H1 (cell line): ENCODE measurements around the gene FAM53B. TPM values are rescaled to one million over a fixed set of nuclear protein-coding genes. Genes with fewer than 3 reads are reported as not detected.

Experiments
- CTCF ChIA-PET: fragments of 300-600 bp; sonication (Branson Sonifier 250); formaldehyde crosslinking; loops from one replicate; lab custom pipeline; 2021; ENCODE audit not compliant: partially characterized antibody; lab: Charles Lee
- POLR2A ChIA-PET: fragments of 300-600 bp; sonication (Branson Sonifier 250); formaldehyde crosslinking; loops from one replicate; lab custom pipeline; 2021; ENCODE audit warnings: inconsistent platforms; ENCODE audit not compliant: partially characterized antibody; lab: Charles Lee
- DNase-seq, 2 experiments: peaks; one replicate each; pipeline versions ENCODE4 v3.0.0 to v3.0.0-alpha.2; 2010 to 2022; ENCODE audit warnings: low spot score in 2 of 2, low read depth in 1 of 2, mixed read lengths in 1 of 2
- FAIRE-seq: peaks from 2 replicates; lab custom pipeline; 2011; peaks lifted over from hg19 to GRCh38; lab: Jason Lieb, UNC
- H2AFZ ChIP-seq: 2 replicates; pipeline ENCODE4 v1.8.1; 2012; ENCODE audit warnings: low read length, inconsistent platforms
- H2AK5ac ChIP-seq: 2 replicates; pipeline ENCODE4 v1.6.1; 2013; ENCODE audit warnings: low read depth, low read length
- H2BK120ac ChIP-seq: replicated peaks from 2 replicates; pipeline ENCODE3; 2013; ENCODE audit warnings: low read depth, low read length, inconsistent platforms
- H2BK12ac ChIP-seq: 2 replicates; pipeline ENCODE4 v1.6.1; 2013; ENCODE audit warnings: low read depth, low read length
- H2BK15ac ChIP-seq: 2 replicates; pipeline ENCODE4 v1.6.1; 2013; ENCODE audit warnings: low read length
- H2BK20ac ChIP-seq: 2 replicates; pipeline ENCODE4 v1.6.1; 2013; ENCODE audit warnings: low read length
- H2BK5ac ChIP-seq: 2 replicates; pipeline ENCODE4 v1.6.1; 2013; ENCODE audit warnings: low read depth, low read length
- H3K14ac ChIP-seq: 2 replicates; pipeline ENCODE4 v1.6.1; 2013; ENCODE audit warnings: inconsistent platforms; ENCODE audit not compliant: insufficient read length
- H3K18ac ChIP-seq: 2 replicates; pipeline ENCODE4 v1.6.1; 2013; ENCODE audit warnings: low read length; ENCODE audit errors: extremely low read depth
- H3K23ac ChIP-seq: 2 replicates; pipeline ENCODE4 v1.6.1; 2013; ENCODE audit warnings: inconsistent platforms; ENCODE audit not compliant: insufficient read length
- H3K23me2 ChIP-seq: 2 replicates; pipeline ENCODE4 v1.6.1; 2013; ENCODE audit warnings: low read depth, low read length
- H3K27ac ChIP-seq: 2 replicates; pipeline ENCODE4 v1.6.1; 2011; ENCODE audit warnings: low read depth, low read length, inconsistent platforms
- H3K27me3 ChIP-seq, 4 experiments: replicated peaks in 1 of 4; 1 replicate in 1 of 4; 2 replicates in 3 of 4; pipeline versions ENCODE4 v1.6.1 to v1.8.1; 2011 to 2013; ENCODE audit warnings: low read length in 3 of 4, mild to moderate bottlenecking in 3 of 4, inconsistent platforms in 2 of 4, mixed read lengths in 2 of 4, moderate library complexity in 1 of 4; ENCODE audit not compliant: control insufficient read depth in 3 of 4, insufficient read depth in 3 of 4; ENCODE audit errors: extremely low read depth in 1 of 4
- H3K36me3 ChIP-seq, 4 experiments: 2 replicates each; pipeline versions ENCODE4 v1.6.1 to v1.8.1; 2011 to 2013; ENCODE audit warnings: mild to moderate bottlenecking in 4 of 4, low read length in 3 of 4, moderate library complexity in 2 of 4, control low read depth in 1 of 4, inconsistent platforms in 1 of 4; ENCODE audit not compliant: insufficient read depth in 4 of 4, control insufficient read depth in 2 of 4
- H3K4ac ChIP-seq: replicated peaks from 2 replicates; pipeline ENCODE3; 2013; ENCODE audit warnings: low read length, low read depth, mixed read lengths, inconsistent platforms; ENCODE audit not compliant: insufficient read length
- H3K4me1 ChIP-seq, 4 experiments: replicated peaks in 1 of 4; 1 replicate in 1 of 4; 2 replicates in 3 of 4; pipeline versions ENCODE4 v1.6.1 to v1.8.1; 2011 to 2013; ENCODE audit warnings: low read length in 3 of 4, inconsistent platforms in 2 of 4, mixed read lengths in 1 of 4; ENCODE audit not compliant: insufficient read depth in 4 of 4, control insufficient read depth in 3 of 4
- H3K4me2 ChIP-seq, 2 experiments: 2 replicates each; pipeline versions ENCODE4 v1.6.1 to v1.8.1; 2011 to 2013; ENCODE audit warnings: low read depth in 2 of 2, low read length in 2 of 2, control low read depth in 1 of 2, inconsistent platforms in 1 of 2, mild to moderate bottlenecking in 1 of 2; ENCODE audit not compliant: insufficient read depth in 1 of 2
- H3K4me3 ChIP-seq, 4 experiments: fragments of 200-600, 300-600 bp in 1 of 4; sonication (generic), shearing (Covaris generic), sonication (Bioruptor Twin) in 1 of 4; 2 replicates each; pipeline versions ENCODE4 v1.5.1 to v1.8.1; 2011 to 2016; ENCODE audit warnings: low read length in 4 of 4, low read depth in 3 of 4, control low read depth in 2 of 4, inconsistent platforms in 2 of 4, mild to moderate bottlenecking in 2 of 4, mixed read lengths in 1 of 4, moderate library complexity in 1 of 4; ENCODE audit not compliant: insufficient read depth in 2 of 4; ENCODE audit errors: extremely low read depth in 1 of 4
- H3K56ac ChIP-seq: replicated peaks from 2 replicates; pipeline ENCODE3; 2013; ENCODE audit warnings: low read depth, mild to moderate bottlenecking, mixed read lengths, low read length, inconsistent platforms; ENCODE audit not compliant: insufficient read length
- H3K79me1 ChIP-seq: 2 replicates; pipeline ENCODE4 v1.6.1; 2013; ENCODE audit warnings: low read depth, low read length, control low read depth
- H3K79me2 ChIP-seq, 2 experiments: 2 replicates each; pipeline versions ENCODE4 v1.6.1 to v1.8.1; 2012 to 2013; ENCODE audit warnings: low read length in 2 of 2, mild to moderate bottlenecking in 2 of 2, inconsistent platforms in 1 of 2; ENCODE audit not compliant: insufficient read depth in 2 of 2, control insufficient read depth in 1 of 2
- H3K9ac ChIP-seq, 4 experiments: replicated peaks in 1 of 4; 1 replicate in 1 of 4; 2 replicates in 3 of 4; pipeline versions ENCODE4 v1.6.1 to v1.8.1; 2011 to 2013; ENCODE audit warnings: low read depth in 3 of 4, low read length in 3 of 4, control low read depth in 2 of 4, mild to moderate bottlenecking in 2 of 4, moderate library complexity in 2 of 4, inconsistent platforms in 1 of 4; ENCODE audit errors: extremely low read depth in 1 of 4
- H3K9me3 ChIP-seq, 2 experiments: 2 replicates each; pipeline versions ENCODE4 v1.6.1 to v1.8.1; 2012 to 2013; ENCODE audit warnings: mild to moderate bottlenecking in 2 of 2, moderate library complexity in 2 of 2, control low read depth in 1 of 2, inconsistent platforms in 1 of 2, low read depth in 1 of 2, low read length in 1 of 2, mixed read lengths in 1 of 2; ENCODE audit not compliant: insufficient read depth in 2 of 2
- H4K20me1 ChIP-seq, 2 experiments: replicated peaks in 1 of 2; 2 replicates each; pipeline versions ENCODE3 to v1.8.1; 2011 to 2013; ENCODE audit warnings: inconsistent platforms in 2 of 2, low read length in 2 of 2, mild to moderate bottlenecking in 1 of 2; ENCODE audit not compliant: insufficient read depth in 2 of 2, control insufficient read depth in 1 of 2
- H4K5ac ChIP-seq: 2 replicates; pipeline ENCODE4 v1.6.1; 2013; ENCODE audit warnings: low read length, low read depth, mixed read lengths, inconsistent platforms; ENCODE audit not compliant: insufficient read length
- H4K8ac ChIP-seq: 2 replicates; pipeline ENCODE4 v1.8.0; 2013; ENCODE audit warnings: mild to moderate bottlenecking, moderate library complexity, low read length, inconsistent platforms; ENCODE audit not compliant: insufficient read depth; ENCODE audit errors: extremely low read depth
- H4K91ac ChIP-seq: replicated peaks from 2 replicates; pipeline ENCODE3; 2013; ENCODE audit warnings: low read length, mixed read lengths, inconsistent platforms; ENCODE audit not compliant: insufficient read length
- HDAC6 ChIP-seq: IDR thresholded peaks from one replicate; pipeline ENCODE4 v1.7.1; 2012; ENCODE audit warnings: low read depth, mild to moderate bottlenecking, inconsistent platforms, low read length, moderate library complexity
- KDM1A ChIP-seq: fragments of 200-600, 300-600 bp; sonication (generic); IDR thresholded peaks from 2 replicates; pipeline ENCODE4 v1.7.1; 2016; ENCODE audit warnings: mild to moderate bottlenecking, low read length, borderline replicate concordance
- NANOG ChIP-seq: IDR thresholded peaks from 2 replicates; pipeline ENCODE4 v1.6.1; 2011; ENCODE audit warnings: low read length, low read depth, mild to moderate bottlenecking, inconsistent platforms; ENCODE audit not compliant: insufficient read depth, poor library complexity, severe bottlenecking
- SP4 ChIP-seq: IDR thresholded peaks from 2 replicates; pipeline ENCODE4 v1.6.1; 2012; ENCODE audit warnings: low read length, inconsistent platforms
- TAF1 ChIP-seq: IDR thresholded peaks from 2 replicates; pipeline ENCODE4 v1.6.1; 2011; ENCODE audit warnings: mild to moderate bottlenecking, low read depth, low read length
- ZNF274 ChIP-seq: IDR thresholded peaks from 2 replicates; pipeline ENCODE4 v1.7.0; 2012; ENCODE audit warnings: low read length, borderline replicate concordance; ENCODE audit errors: extremely low read depth
- WGBS, 2 experiments: shearing (Covaris generic) in 1 of 2; methylation state at CpG; one replicate each; pipeline versions ENCODE4 v1.1.6 to v1.1.7; 2013 to 2015; ENCODE audit warnings: low lambda C conversion rate in 2 of 2, mixed read lengths in 2 of 2, inconsistent platforms in 1 of 2, low coverage in 1 of 2, missing lambda C conversion rate in 1 of 2; ENCODE audit not compliant: insufficient replicate concordance in 2 of 2, insufficient coverage in 1 of 2, insufficient read length in 1 of 2; ENCODE audit errors: extremely low coverage in 1 of 2, missing lambda C conversion rate in 1 of 2; 5-methylcytosine and 5-hydroxymethylcytosine counted together
- polyA plus RNA-seq, 7 experiments: library from polyadenylated mRNA; depleted of rRNA in 3 of 7; stranded (reverse) in 5 of 7; unstranded in 2 of 7; fragments of >200 nt in 5 of 7; fragments of 200-250 nt in 2 of 7; gene quantifications; 1 replicate in 5 of 7; 2 replicates in 1 of 7; 4 replicates in 1 of 7; pipeline versions ENCODE4 v1.2.1 to v1.2.3, GENCODE V29; 2011 to 2013; ENCODE audit warnings: missing spikeins in 2 of 7, mixed read lengths in 2 of 7
- total RNA-seq: library from RNA; stranded (reverse); fragmentation: NEBNext Ultra II Directional; extraction: Animal tissue kit (Norgen Biotek cat#: 25700); gene quantifications from 2 replicates; pipeline ENCODE4 v1.2.1, GENCODE V29; 2021

The FAM53B gene
- total and polyA plus RNA-seq, 2 of the 8 experiments (the other 6 are each of a cell fraction or from before 2014, with no cell fraction given): 5.3 to 14.4 TPM

DNA sequence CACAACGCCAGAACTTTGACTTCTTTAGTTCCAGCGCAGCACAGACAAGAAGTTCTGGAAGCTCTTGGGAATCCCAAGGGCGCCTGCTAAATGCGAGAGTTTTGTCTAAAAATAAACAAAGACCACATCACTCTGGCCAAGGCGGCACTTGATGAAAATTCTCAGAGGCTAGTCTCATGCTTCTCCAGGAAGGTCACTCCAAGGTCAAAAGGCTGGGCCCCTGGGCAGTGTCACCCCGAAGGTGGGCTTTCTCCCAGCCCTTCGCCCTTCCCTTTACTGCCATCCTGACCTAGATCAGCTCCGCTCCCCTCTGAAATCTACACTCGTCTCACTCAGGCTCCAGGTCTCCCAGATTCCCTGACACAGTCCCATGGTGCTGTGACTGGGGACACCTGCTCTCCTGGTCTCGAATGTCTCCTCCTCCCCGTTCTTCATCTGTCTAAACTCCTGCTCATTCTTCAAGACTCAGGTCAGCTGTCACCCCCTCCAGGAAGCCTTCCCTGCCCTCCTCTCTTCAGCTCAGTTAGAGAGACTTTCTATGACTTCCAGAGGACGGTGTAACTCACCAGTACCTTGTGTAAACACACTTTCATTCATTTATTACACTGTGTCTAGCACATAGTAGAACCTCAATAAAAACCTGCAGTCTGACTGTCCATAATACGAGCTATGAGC, 10.5 kb downstream of the FAM53B start:
- FAIRE-seq (no peak), DNase-seq (peak in 1 of 2 experiments; percentile 26)
- H3K79me1 ChIP-seq: peaks cover 16% of the 10 kb centered on the region
- no peak overlapping the region for H3K23ac ChIP-seq
- H3K36me3 ChIP-seq: no peaks in the 10 kb centered on the region
- H3K27me3 ChIP-seq: no peaks in the 10 kb centered on the region; a peak in 2 of 7 replicates
- H2BK12ac ChIP-seq: no peak overlapping the region
- no peak overlapping the region for H4K91ac ChIP-seq
- ChIA-PET CTCF (interaction anchor here (0.6 to 10.3 kb wide), 15 partner anchors 7 to 204 kb away, joined by 3 to 86 read pairs (median 3); no protein-coding TSS in a partner anchor), POLR2A (interaction anchor here (0.8 kb wide), 1 partner anchor 77 kb away, joined by 3 read pairs; no protein-coding TSS in a partner anchor)
- H2AK5ac ChIP-seq: no peak overlapping the region
- H3K9ac ChIP-seq: no peak overlapping the region
- H3K9me3 ChIP-seq: no peaks in the 10 kb centered on the region
- no peak overlapping the region for H3K4me2 ChIP-seq
- H2BK20ac ChIP-seq: no peak overlapping the region
- no peak overlapping the region for H2BK120ac ChIP-seq
- no peaks in the 10 kb centered on the region for H3K23me2 ChIP-seq
- H3K56ac ChIP-seq: no peak overlapping the region
- no peak overlapping the region for H3K14ac ChIP-seq
- no peak overlapping the region for H3K18ac ChIP-seq
- peaks cover 0 to 14% of the 10 kb centered on the region in 2 experiments; a peak in 1 of 4 replicates for H3K79me2 ChIP-seq
- H4K8ac ChIP-seq: no peak overlapping the region
- no peak overlapping the region for H3K4me3 ChIP-seq
- peaks cover 6 to 26% of the 10 kb centered on the region in 2 experiments for H4K20me1 ChIP-seq
- no peak overlapping the region for H3K4ac ChIP-seq
- TF ChIP-seq HDAC6: no peak
- TF ChIP-seq KDM1A: no peak
- no peak for TF ChIP-seq SP4
- no peak for TF ChIP-seq ZNF274
- no peak for TF ChIP-seq NANOG
- TF ChIP-seq TAF1: no peak
- H2AFZ ChIP-seq: no peak overlapping the region
- H2BK15ac ChIP-seq: no peak overlapping the region
- H2BK5ac ChIP-seq: no peak overlapping the region
- no peak overlapping the region for H3K27ac ChIP-seq
- H4K5ac ChIP-seq: no peak overlapping the region
- peaks cover 10 to 19% (median 10%) of the 10 kb centered on the region in 4 experiments for H3K4me1 ChIP-seq
- WGBS, 2 experiments: 89% methylated on average over 13 of the region's 13 CpGs; no CpG with 5 or more reads in 1 of the 2 experiments
